Adrenal gland (tissue), 12 donors: Measurements from ENCODE around the gene VWA8. TPM values are rescaled to one million over a fixed set of nuclear protein-coding genes. Genes with fewer than 3 reads are reported as not detected.

ENCODE experiments used
- DNase-seq, 7 donors: peaks; one replicate each; pipeline ENCODE4 v3.0.0-alpha.2; 2019 to 2020
- H3K27ac ChIP-seq, 5 donors: fragments of 200-600 bp; sonication (generic) in 4 of 5; 1 replicate in 3 of 5; 2 replicates in 2 of 5; pipeline versions ENCODE4 v1.5.1 to v1.8.0; 2016 to 2020; ENCODE audit warnings: mild to moderate bottlenecking in 1 of 5
- H3K27me3 ChIP-seq: fragments of 200-600 bp; 2 replicates; pipeline ENCODE4 v1.8.0; 2021
- H3K36me3 ChIP-seq, 2 donors: fragments of 200-600 bp; replicated peaks in 1 of 2; 1 replicate in 1 of 2; 2 replicates in 1 of 2; pipeline versions ENCODE4 v1.5.1 to v1.8.0; 2018 to 2022
- H3K4me1 ChIP-seq, 2 donors: fragments of 200-600 bp; replicated peaks in 1 of 2; 1 replicate in 1 of 2; 2 replicates in 1 of 2; pipeline versions ENCODE4 v1.5.1 to v1.8.0; 2018 to 2021
- H3K4me3 ChIP-seq, 4 donors: fragments of 200-600 bp; sonication (generic) in 3 of 4; one replicate each; pipeline ENCODE4 v1.5.1; 2016 to 2018
- H3K9me3 ChIP-seq, 3 donors: fragments of 200-600 bp; sonication (generic) in 1 of 3; replicated peaks in 1 of 3; 1 replicate in 2 of 3; 2 replicates in 1 of 3; pipeline versions ENCODE4 v1.5.1 to v1.8.0; 2016 to 2021
- POLR2A ChIP-seq, 2 donors: fragments of 450-650 bp; IDR thresholded peaks; one replicate each; pipeline ENCODE4 v1.6.1; 2017; ENCODE audit warnings: antibody characterized with exemption in 2 of 2, mild to moderate bottlenecking in 2 of 2, moderate library complexity in 1 of 2
- WGBS, 4 donors: extraction: QIAGEN DNeasy Blood & Tissue Kit in 2 of 4; methylation state at CpG; one replicate each; pipeline versions ENCODE4 v1.1.5 to v1.1.7; 2013 to 2017; 5-methylcytosine and 5-hydroxymethylcytosine counted together
- intact Hi-C, 2 donors: fragments of 100-400 bp; cut with DNase I; formaldehyde crosslinking; loops; one replicate each; pipeline versions ENCODE4 v1.14.1 to v1.15.0; 2022 to 2023
- polyA plus RNA-seq, 3 donors: library from polyadenylated mRNA; stranded (reverse); fragments of 200-250 nt in 2 of 3; fragments of 350-450 nt in 1 of 3; fragmentation: Illumina TruSeq in 1 of 3; extraction: RNeasy Lipid Tissue Mini Kit (QIAGEN cat#74804) in 1 of 3; gene quantifications; one replicate each; pipeline ENCODE4 v1.2.3, GENCODE V29; 2013 to 2014
- total RNA-seq, 9 donors: library from RNA; depleted of rRNA in 4 of 9; stranded (reverse); fragments of >200 nt in 4 of 9; fragments of 120-200 nt in 1 of 9; fragmentation: NEBNext Ultra II Directional in 1 of 9; extraction: Animal tissue kit (Norgen Biotek cat#: 25700) in 1 of 9; gene quantifications; one replicate each; pipeline versions ENCODE4 v1.1.0 to v1.2.4, GENCODE V29; 2013 to 2023
- TF ChIP-seq, protein P1 (sequence below), 6 experiments: fragments of 450-650 bp in 4 of 6; fragments of 200-600 bp in 2 of 6; sonication (generic) in 1 of 6; IDR thresholded peaks; 1 replicate in 5 of 6; 2 replicates in 1 of 6; pipeline versions ENCODE4 v1.5.1 to v1.8.0; 2016 to 2021; ENCODE audit warnings: antibody characterized with exemption in 6 of 6, mild to moderate bottlenecking in 2 of 6, moderate library complexity in 1 of 6
- donor health status: healthy with polysubstance abuse.
- donor health status: Bipolar disorder and iron deficiency.
- donor health status: DM: yes; HTN: yes; CAD: no.
- donor health status: DM: no; HTN: no; CAD: no.
- donor health status: DM: no; HTN: no; CAD: no.
- donor health status: DM: yes; HTN: yes; CAD: no.

The VWA8 gene
- total and polyA plus RNA-seq, 12 donors, result 8.1 to 45.4 (median 31.4) TPM

DNA sequence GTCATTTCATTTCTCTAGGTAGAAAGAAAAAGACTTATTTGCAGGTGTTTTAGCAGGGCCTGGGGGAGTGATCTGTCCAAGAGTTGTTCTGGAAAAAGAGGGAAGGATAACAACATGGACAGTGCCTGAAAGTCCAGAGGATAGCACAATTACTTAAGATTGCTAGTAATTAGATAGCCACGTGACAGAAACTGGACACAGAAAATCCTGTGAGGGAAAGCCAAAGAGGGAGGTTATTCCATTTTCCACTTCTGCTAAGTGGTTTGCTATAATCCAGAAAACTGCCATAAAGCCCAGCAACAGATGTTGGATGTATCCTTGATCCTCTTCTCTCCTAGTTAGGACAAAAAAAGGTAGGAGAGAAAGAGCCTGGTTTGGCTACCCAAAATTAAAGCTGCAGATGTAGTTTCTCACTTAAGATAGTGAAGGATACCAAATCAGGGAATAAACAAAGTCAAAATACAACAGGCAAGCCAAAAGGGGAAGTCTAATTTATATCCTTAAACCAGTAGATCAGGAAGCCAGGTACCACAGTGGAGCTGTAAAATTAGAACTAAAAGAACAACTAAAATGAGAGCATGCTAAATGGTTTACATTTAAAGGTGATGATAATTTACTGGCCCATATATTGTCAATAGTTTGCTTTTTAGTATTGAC, 140.2 kb downstream of the VWA8 start:
- 84 to 100% (median 90%) methylated on average over 1 of the region's 1 CpG for WGBS, 4 donors
- peaks cover 0 to 9% of the 10 kb centered on the region in 2 donors for H3K4me1 ChIP-seq
- no peaks in the 10 kb centered on the region for H3K27me3 ChIP-seq
- H3K36me3 ChIP-seq, result no peaks in the 10 kb centered on the region
- H3K9me3 ChIP-seq, result no peaks in the 10 kb centered on the region
- no peak for DNase-seq
- no peak overlapping the region for H3K27ac ChIP-seq
- no peak overlapping the region for H3K4me3 ChIP-seq
- TF ChIP-seq POLR2A (IDR thresholded peaks at IDR 0.05), result no peak
- TF ChIP-seq, protein P1, sequence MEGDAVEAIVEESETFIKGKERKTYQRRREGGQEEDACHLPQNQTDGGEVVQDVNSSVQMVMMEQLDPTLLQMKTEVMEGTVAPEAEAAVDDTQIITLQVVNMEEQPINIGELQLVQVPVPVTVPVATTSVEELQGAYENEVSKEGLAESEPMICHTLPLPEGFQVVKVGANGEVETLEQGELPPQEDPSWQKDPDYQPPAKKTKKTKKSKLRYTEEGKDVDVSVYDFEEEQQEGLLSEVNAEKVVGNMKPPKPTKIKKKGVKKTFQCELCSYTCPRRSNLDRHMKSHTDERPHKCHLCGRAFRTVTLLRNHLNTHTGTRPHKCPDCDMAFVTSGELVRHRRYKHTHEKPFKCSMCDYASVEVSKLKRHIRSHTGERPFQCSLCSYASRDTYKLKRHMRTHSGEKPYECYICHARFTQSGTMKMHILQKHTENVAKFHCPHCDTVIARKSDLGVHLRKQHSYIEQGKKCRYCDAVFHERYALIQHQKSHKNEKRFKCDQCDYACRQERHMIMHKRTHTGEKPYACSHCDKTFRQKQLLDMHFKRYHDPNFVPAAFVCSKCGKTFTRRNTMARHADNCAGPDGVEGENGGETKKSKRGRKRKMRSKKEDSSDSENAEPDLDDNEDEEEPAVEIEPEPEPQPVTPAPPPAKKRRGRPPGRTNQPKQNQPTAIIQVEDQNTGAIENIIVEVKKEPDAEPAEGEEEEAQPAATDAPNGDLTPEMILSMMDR (IDR thresholded peaks at IDR 0.05), result no peak
- intact Hi-C loops, result no loop called here

DNA sequence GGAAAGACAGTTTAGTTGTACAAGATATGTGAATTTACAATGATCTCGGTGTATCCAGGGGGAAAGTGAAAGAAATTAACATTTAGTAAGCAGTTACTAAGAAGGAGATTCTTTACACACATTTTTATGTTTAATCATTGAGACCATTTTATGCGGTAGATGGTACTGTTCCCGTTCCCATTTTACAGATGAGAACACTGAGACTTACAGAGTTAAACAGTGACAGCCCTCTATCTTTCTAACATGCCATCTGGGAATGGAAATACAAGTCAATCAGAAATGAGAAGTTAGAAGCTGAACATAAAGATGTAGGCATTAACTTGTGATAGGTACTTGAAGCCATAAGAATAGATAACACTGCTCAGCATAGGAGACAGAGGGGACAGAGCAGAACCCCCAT, 144.9 kb downstream of the VWA8 start:
- H3K27me3 ChIP-seq, result no peaks in the 10 kb centered on the region
- WGBS, 4 donors, result 95 to 98% (median 97%) methylated on average over 3 of the region's 3 CpGs

DNA sequence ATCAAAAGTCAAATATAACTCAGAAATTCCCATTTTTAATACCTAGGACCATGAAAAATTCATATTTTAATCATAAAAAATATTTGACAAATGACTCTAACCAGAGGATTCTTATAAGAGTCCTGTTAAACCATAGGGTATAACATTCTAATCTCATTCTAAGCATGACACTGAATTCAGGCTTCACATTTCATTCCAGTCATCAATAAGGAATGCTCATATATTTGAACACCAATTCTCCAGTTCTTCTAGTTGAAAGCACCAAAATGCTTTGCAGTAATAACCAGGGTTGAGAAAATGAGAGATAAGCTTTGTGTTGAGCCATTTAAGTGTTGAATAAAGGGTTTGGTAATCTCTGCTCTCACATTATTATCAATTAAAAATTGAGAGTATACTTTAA, 147.5 kb downstream of the VWA8 start:
- DNase-seq, result no peak
- intact Hi-C loops, result no loop called here
- TF ChIP-seq, protein P1 (IDR thresholded peaks at IDR 0.05), result no peak
- TF ChIP-seq POLR2A (IDR thresholded peaks at IDR 0.05), result no peak
- H3K27me3 ChIP-seq, result no peaks in the 10 kb centered on the region
- H3K4me3 ChIP-seq, result no peak overlapping the region
- peaks cover 11 to 19% of the 10 kb centered on the region in 2 donors for H3K4me1 ChIP-seq
- no peak overlapping the region for H3K27ac ChIP-seq
- no peaks in the 10 kb centered on the region for H3K9me3 ChIP-seq
- H3K36me3 ChIP-seq, result no peaks in the 10 kb centered on the region

More for the DNA sequence above, 144.9 kb downstream of the VWA8 start:
- no peak for DNase-seq
- Histone ChIP-seq H3K36me3 (no peaks in the 10 kb centered on the region), H3K27ac (no peak overlapping the region), H3K4me3 (no peak overlapping the region), H3K9me3 (no peaks in the 10 kb centered on the region), H3K4me1 (peaks cover 11 to 18% of the 10 kb centered on the region in 2 donors)
- no peak for TF ChIP-seq POLR2A (IDR thresholded peaks at IDR 0.05)
- TF ChIP-seq, protein P1 (IDR thresholded peaks at IDR 0.05), result no peak
- intact Hi-C loops, result no loop called here

DNA sequence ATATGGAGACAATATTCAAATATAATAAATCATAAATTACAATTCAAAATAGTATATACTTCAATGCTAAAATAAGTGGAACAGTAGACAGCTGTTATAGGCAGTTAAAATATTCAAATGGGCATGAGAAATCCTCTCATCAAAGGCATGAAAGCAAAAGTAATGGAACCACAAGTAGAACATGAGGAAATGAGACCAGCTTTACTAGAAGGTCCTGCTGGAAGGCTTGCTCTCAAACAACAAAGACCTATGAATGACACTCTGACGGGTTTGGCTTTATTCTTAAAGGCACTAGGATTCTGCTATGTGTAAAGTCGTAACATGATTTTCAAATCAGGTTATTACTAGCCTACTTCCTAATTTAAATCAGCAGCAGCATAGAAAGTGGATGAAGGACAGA, 148.1 kb downstream of the VWA8 start:
- Histone ChIP-seq H3K27me3 (no peaks in the 10 kb centered on the region), H3K4me1 (peaks cover 11 to 19% of the 10 kb centered on the region in 2 donors), H3K9me3 (no peaks in the 10 kb centered on the region), H3K36me3 (no peaks in the 10 kb centered on the region), H3K27ac (no peak overlapping the region), H3K4me3 (no peak overlapping the region)
- WGBS, 4 donors, result 92 to 100% (median 95%) methylated on average over 2 of the region's 2 CpGs
- TF ChIP-seq, protein P1 (IDR thresholded peaks at IDR 0.05), result no peak
- TF ChIP-seq POLR2A (IDR thresholded peaks at IDR 0.05), result no peak
- DNase-seq, result no peak
- intact Hi-C loops, result no loop called here
